ENCODE results near the gene GTPBP2.
"Not testable (repeated sequence)": the region's sequence is repeated elsewhere in the genome, so short reads cannot be mapped to it uniquely, and the experiment has no call there.

The GTPBP2 gene

GRCh38 chr6:43589564-43589963, 39.5 kb downstream of the GTPBP2 start:
- intact Hi-C loops (cut with DNase I); DNase-seq: not testable (repeated sequence)

DNA sequence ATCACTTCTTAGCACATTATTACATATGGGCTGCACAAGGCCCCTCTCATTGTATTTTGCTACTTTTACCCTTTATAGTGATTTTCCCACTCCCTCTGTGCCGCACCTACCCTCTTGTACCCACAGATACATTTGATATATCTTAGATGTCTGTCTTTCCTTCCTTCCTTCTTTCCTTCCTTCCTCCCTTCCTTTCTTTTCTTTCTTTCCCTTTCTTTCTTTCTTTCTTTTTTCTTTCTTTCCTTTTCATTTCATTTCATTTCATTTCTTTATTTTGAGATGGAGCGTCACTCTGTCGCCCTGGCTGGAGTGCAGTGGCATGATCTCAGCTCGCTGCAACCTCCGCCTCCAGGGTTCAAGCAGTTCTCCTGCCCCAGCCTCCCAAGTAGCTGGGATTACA, 40.9 kb downstream of the GTPBP2 start:
- no peak for DNase-seq
- intact Hi-C loops (cut with DNase I): no loop called here

DNA sequence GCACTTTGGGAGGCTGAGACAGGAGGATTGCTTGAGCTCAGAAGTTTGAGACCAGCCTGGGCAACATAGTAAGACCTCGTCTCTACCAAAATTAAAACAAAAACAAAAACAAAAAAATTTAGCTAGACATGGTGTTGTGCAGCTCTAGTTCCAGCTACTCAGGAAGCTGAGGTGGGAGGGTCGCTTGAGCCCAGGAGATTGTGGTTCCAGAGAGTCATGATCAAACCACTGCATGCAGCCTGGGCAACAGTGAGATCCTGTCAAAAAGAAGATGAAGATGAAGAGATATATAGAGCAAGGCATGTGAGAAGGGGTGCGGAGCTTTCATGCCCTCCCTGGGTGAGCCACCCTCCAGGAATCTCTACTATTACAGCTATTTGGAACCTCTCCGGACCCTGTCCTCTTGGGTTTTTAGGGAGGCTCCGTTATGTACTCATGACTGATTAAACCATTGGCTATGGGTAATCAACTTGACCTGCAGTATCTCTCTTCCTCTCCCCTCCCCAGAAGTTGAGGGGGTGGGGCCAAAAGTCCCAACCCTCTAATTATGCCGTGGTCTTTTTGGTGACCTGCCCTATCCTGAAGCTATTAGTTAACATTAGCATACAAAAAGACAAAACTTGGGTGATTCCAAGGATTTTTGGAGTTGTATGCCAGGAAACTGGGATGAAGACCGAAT, 44.0 kb downstream of the GTPBP2 start:
- DNase-seq: no peak
- intact Hi-C loops (cut with DNase I): no loop called here

- DNase-seq: no peak
- intact Hi-C loops (cut with DNase I): no loop called here
These were observed 46.2 kb downstream of the GTPBP2 start for GRCh38 chr6:43582911-43583310.

DNA sequence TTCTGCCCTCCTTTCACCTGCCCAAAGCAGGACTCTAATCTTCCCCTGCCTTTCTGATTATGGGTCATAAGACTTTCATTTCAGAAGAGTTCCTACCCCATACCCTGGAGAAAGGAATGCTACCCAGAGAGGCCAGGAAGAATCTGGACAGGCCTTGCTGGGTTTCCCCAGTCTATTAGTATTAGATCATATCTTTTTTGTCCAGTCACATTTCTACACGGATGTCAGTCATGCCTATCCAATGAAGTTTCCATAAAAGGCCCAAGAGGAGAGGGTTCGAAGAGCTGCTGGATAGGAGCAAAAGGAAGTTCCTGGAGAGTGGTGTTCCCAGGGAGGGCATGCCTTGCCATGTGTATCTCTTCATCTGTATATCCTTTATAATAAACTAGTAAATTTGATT, 49.9 kb downstream of the GTPBP2 start:
- DNase-seq: no peak
- intact Hi-C loops (cut with DNase I): loop anchor here (5.0 kb wide), 2 partner anchors 58 to 62 kb away; partner anchors contain the start of genes MAD2L1BP, POLR1C and YIPF3

GRCh38 chr6:43578748-43579147, 50.3 kb downstream of the GTPBP2 start:
- DNase-seq: no peak
- intact Hi-C loops (cut with DNase I): loop anchor here (5.0 kb wide), 2 partner anchors 59 to 61 kb away; partner anchors contain the start of genes MAD2L1BP, POLR1C and YIPF3

- intact Hi-C loops (cut with DNase I): loop anchor here (5.0 kb wide), 2 partner anchors 59 to 61 kb away; partner anchors contain the start of genes MAD2L1BP, POLR1C and YIPF3
- DNase-seq: peak; percentile 76 to 98 (median 87)
These were observed 53.1 kb downstream of the GTPBP2 start, which contains the start of the genes POLH and XPO5 for GRCh38 chr6:43575772-43576551. Gene POLH (plus strand): TSS chr6:43576185. CDS start chr6:43582320, 6,135 bp downstream. Gene XPO5 (minus strand): TSS chr6:43576038. CDS start chr6:43575864, 174 bp downstream.

DNA sequence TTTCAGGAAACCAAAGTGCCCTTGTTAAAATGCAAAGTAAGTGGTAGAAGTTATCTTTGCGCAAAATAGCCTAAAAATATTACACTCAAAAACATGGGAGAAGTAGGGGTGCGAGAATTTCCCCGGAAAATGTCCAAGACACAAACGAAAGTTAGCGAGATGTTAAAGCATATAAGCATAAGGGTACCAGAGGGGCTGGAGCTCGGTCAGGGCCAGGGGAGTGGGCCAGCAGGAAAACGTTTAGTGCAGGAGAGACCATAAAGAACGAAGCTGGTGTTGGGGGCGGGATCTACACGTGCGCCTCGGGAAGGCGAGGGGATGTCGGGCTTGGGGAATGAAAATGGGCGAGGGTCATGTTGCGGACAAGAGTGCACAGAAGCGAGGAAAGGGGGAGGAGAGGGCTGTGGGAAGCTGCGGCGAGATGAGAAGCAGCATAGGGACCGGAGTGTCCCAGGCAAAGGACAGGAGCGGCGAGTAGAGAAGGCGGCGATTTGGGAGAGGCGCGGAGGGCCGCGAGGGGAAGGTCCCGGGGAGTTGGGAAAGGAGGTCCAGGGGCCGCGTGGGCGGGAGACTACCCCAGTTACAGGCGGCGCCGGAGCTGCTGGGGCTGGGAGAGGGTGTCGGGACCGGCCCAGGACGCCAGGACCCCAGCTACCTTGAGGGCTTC, 53.8 kb downstream of the GTPBP2 start:
- DNase-seq: peak in 8 of 10 donors; percentile 11 to 84 (median 30)
- intact Hi-C loops (cut with DNase I): loop anchor here (5.0 kb wide), 2 partner anchors 58 to 62 kb away; partner anchors contain the start of genes MAD2L1BP, POLR1C and YIPF3

DNA sequence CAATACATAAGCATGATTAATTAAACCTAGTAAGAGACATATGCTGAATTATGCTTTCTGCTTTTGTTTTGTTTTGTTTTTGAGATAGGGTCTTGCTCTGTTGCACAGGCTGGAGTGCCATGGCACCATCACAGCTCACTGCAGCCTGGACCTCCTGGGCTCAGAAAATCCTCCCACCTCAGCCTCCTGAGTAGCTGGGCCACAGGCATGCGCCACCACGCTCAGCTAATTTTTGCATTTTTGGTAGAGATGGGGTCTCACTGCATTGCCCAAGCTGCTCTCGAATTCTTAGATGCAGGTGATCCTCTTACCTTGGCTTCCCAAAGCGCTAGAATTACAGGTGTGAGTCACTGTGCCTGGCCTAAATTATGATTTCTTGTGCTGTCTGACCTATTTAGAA, 57.0 kb downstream of the GTPBP2 start:
- peak in 2 of 10 donors; percentile 24 to 55 for DNase-seq
- intact Hi-C loops (cut with DNase I): no loop called here

- no peak for DNase-seq
- intact Hi-C loops (cut with DNase I): no loop called here
These were observed 58.1 kb downstream of the GTPBP2 start for GRCh38 chr6:43570876-43571441.

Measured in posterior cingulate gyrus (tissue), 11 donors.